NCI-H2029 treated with DMSO at 0.1 percent for 48 hours (cell line): ENCODE data around the gene MAGOH.

ENCODE experiments used
- DNase-seq: peaks from one replicate; lab custom pipeline; 2025; lab: John Stamatoyannopoulos, UW

Gene MAGOH

GRCh38 chr1:53270873-53271272, 32.6 kb upstream of the MAGOH start:
- no peak for DNase-seq

- no peak for DNase-seq
Measured at GRCh38 chr1:53270107-53270506, 31.8 kb upstream of the MAGOH start.

DNA sequence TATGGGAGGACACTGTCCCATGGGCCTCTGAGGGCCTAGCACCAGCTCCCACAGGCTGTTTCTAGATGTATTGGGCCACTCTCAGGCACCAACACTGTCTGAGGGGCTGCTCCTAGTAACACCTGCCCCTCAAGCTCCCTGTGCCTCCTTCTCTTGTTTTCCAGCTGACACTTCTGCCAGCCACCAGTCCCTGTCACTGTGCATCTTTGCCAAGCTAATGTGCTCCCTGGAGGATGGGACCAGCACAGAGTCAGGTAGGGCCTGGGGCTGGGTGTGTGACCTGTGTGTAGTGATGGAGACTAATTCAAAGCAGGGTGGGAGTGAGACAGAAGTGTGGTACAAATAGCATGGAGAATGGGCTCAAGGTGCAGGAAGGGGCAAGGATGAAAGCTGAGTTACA, 29.4 kb upstream of the MAGOH start:
- DNase-seq: no peak

DNA sequence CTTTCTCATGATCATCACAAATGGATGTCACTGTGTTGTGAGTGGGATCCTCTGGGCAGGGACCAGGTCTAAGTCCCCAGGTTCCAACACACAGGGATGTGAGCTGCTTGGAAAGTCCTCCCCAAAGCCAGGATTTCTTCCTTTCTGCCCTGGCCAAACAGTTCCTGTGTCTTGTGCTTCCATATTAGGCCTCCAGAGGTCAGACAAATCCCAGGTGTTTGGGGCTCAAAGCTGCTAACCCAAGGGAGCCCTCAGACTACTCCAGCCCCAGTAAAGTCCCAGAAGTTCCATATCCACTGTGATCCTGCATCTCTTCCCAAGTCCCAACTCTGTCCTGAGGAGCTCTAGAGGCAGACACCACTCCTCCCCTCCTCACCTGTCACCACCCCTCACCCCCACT, 27.7 kb upstream of the MAGOH start:
- DNase-seq: no peak

GRCh38 chr1:53265581-53265980, 27.3 kb upstream of the MAGOH start:
- DNase-seq: no peak

DNA sequence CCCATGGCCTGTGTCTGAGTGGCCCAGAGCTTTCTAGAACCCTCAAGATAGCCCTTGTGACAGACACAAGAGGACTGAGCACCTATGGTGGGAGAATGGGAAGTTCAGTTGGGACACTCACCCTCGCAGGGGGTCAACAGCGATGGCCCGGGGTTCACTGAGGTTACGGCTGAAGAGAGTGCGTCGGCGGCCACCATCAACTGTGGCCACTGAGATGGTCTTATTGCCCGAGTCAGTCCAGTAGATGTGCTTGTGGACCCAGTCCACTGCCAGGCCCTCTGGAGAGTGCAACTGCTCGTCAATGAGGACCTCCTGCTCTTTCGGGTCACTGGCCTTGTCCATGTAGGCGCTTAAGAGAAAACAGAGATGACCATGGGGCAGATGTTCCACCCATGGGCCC, 25.7 kb upstream of the MAGOH start:
- no peak for DNase-seq

- DNase-seq: no peak
Measured at GRCh38 chr1:53262000-53262399, 23.7 kb upstream of the MAGOH start.

DNA sequence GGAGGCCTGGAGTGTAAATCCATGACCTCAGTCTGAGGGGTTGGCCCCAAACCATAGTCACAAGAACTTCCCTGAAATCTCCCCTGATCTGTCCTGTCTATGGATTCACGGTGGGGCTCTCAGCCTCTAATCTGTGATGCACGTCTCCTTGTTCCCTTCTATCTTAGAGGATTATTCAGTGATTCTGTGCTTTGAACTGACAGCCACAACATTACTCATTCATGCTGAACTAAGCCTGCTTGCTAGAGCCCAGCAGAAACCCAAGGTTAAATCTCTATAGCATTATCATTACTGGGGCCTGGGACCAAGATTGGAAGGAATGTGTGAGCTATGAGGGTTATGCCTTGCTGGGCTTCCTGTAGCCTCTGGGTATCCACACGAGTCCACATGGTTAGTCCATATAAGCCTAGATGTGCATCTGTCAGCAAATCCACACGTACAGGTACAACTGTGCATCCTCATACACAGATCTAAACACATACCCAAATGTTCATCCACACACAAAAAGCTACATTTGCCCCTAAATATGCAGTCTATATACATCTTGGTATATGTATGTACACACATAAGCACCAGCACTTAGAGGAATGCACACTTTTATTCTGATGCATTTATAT, 22.4 kb upstream of the MAGOH start:
- no peak for DNase-seq

- DNase-seq: no peak
Measured at GRCh38 chr1:53259932-53260331, 21.6 kb upstream of the MAGOH start.

DNA sequence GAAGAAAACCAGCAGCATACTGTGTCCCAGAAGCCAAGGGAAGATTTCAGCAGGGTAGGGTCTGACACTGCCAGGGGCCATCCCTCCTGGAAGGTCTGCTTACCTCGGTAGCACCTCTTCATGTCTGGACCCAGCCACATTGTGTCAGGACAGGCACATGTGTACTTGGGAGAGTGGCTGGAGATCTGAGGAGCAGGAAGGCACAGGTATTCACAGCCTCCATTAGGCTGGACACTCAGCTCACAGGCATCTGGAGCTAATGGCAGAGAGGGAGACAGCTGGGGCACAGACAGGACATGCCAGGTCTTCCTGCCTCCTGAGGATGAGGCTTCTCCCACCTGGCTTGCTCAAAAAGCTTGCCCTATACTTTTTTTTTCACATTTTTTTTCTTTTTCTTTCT, 19.9 kb upstream of the MAGOH start:
- no peak for DNase-seq

DNA sequence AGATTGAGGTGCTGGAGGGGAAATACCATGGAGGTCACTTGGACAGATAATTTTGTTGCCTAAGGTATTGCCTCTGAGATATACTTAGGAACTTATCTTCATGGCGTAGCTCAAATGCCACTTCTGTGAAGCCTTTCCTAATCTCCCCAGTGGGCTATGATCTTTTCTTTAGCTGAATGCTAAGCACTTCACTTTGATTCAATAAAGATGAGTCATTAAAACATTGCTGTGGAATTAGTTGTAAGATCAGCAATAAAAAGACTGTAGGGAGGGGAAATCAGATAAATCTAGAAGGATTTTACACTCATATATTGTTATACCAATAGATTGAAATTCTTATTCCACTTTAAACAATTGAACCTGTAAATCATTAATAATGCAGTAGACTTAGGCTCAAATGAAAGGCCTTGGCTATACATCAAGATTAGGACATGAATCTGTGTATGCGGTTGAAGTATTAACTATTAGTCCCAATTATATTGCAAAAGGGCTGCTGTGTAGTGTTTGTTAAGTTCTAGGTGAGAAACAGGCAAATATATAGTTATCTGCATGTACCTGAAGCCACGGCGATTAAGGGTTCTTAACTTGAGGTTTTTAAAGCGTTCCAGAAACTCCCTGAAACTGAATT, 19.2 kb upstream of the MAGOH start:
- DNase-seq: no peak

DNA sequence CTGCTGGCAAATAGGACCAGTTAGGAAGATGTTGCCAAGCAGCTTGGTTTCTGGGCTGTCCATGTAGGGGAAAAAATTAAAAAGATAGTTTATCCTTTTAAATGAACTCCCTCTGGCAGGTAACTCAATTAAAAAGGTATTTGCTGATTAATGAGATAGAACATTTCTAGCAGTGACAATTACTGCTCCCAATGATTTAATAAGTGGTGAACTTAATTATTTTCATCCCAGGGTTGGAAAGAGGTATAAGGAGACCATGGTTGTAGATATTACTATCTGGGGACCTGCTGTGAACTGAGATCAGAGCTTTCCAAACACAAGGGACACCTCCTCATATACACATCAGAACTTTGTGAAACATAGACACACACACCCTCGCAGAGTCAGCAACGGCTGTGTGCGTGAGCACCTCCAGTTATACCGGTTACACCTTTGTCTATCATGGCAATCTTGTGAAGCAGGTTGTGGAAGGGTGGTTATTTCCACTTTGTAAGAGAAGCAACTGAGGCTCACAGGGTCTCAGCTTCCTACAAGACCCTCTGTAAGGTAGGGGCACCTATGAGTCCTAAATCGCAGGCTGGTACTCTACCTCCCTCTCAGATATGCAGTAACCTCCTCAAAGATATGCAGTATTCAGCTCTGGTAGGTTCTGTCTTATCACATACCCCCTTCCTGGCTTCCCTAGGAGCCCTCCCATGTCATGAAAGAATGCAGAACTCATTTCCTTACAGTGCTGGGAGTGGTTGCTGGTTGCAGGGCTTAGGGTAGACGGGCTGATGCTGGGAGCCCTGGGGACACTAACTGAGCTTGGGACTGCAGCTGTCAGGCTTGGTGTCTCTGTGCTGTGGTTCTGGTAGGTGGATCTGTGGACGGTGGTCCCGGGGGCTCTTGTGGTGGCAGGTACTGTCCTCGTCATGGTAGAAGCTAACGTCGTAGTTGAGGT, 18.5 kb upstream of the MAGOH start:
- no peak for DNase-seq

GRCh38 chr1:53255031-53255430, 16.7 kb upstream of the MAGOH start:
- DNase-seq: no peak

- no peak for DNase-seq
Measured at GRCh38 chr1:53254011-53254640, 15.8 kb upstream of the MAGOH start.

DNA sequence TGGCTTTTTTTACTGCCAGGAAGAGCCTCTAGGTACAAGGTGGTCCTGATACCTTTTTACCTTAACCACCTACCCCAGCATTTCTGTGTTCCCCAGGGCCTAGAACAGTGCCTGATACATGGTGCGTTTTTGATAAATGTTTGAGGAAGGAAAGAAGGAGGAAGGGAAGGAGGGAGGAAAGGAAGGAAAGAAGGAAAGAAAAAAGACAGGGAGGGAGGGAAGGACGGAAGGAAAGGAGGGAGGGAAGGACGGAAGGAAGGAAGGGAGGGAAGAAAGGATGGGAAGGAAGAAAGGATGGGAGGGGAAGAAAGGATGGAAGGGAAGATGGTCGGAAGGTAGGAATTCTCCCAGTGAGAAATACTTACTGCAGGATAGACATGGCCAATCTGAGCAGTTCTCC, 12.0 kb upstream of the MAGOH start:
- no peak for DNase-seq

DNA sequence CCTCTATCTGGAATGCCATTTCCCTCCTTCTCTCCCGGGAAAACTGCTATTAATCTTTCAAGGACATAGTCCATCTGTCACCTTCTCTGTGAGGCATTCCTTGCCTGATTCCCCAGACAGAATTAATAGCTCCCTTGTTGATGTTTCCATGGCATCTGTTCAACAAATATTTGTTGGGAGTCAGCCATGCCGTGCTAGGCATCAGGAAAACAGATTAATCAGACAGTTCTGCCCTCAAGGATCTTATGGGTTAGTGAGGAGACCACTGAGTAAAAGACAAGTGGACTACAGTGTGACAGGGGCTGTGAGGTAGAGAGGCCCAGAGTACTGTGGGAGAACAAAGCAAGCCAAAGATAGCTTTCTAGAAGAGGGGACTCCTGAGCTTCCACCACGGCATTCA, 11.4 kb upstream of the MAGOH start:
- DNase-seq: no peak

DNA sequence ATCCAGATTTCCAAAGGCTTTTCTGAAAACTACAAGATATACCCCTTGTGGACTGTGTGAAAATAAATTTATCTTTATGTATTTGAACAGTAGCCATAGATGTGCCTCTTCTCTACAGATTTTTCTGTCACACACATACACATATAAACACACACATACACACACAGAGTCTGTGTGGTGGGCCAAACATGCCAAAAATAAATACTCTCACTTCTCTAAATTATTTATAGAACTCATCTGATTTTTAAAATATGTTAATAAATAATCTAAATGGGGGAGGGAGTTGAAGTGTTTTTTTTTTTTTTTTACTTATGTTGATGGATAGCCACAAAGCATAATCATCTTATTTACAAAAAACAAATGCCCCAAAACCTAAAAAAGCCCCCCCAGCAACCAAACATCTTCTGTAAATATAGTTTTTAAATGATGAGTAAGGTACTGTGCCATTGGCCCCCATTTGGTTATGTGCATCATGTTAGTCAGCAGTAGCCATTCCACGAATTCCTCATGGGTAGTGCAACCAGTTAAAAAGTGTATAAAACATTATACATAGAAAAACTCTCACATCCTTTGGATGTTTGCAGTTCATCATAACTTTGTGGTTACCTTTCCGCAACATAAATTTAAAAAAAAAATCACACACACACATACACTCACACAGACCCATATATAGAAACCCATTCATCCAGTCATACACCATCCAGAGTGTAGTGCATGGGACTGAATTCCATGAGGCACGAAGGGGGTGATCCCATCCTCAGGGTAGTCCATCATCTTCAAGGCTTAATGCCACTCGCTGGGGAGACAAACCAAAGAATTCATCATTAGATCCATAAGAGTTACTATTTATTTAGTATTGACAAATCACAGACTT, 8.2 kb upstream of the MAGOH start:
- DNase-seq: no peak

DNA sequence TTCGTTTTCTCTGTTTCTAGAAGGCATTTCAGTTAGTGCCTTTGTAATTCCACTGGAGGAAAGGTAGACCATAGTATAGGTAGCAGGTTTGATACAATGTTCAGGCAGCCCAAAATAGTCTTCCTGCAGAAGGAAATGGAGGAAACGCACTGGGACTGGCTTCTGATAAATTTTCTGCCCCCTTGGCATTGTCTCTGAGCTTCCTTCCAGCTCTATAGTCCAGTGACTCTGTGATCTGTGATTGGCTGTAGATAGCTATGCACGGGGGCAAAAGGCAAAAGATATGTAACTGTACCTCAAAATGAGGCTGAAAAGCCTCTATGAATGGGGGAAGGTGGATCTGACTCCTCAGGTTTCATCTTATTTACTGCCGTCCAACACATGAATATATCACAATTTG, 5.8 kb upstream of the MAGOH start:
- no peak for DNase-seq

DNA sequence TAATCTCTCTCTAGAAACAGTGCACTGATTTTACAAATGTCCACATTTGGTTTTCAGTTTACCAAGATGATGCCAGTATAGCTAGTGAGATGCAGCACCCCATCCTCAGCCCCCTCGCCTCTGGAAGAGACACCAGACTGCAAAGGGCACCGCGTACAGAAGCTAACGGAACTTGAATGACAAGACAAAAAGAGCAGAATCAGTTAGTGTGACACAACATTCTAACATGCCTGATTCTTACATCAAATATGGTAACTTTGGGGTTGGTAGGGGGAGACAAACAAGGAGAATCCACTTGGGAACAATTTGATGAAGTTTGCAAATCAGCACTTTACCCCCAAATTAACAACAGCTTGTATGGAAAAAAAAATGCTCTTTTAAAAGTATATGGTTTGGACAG, 4.1 kb upstream of the MAGOH start:
- no peak for DNase-seq

- DNase-seq: no peak
Measured at GRCh38 chr1:53241828-53242227, 3.5 kb upstream of the MAGOH start.

DNA sequence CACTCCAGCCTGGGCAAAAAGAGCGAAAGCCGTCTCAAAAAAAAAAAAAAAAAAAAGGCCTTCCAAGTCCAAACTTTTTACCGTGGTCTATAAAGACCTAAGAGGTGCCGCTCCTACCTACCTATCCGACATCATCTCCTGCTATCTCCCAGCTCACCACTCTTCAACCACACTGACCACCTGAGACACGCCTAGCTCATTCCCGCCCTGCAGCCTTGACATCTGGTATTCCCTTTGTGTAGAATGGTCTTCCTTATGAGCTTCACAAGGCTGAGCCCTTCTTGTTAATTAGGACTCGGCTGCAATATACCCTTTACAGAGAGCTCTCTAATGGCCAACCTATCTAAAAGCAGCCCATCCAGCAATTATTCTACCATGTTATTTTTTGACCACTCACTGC, 680 bp downstream of the MAGOH start:
- no peak for DNase-seq

DNA sequence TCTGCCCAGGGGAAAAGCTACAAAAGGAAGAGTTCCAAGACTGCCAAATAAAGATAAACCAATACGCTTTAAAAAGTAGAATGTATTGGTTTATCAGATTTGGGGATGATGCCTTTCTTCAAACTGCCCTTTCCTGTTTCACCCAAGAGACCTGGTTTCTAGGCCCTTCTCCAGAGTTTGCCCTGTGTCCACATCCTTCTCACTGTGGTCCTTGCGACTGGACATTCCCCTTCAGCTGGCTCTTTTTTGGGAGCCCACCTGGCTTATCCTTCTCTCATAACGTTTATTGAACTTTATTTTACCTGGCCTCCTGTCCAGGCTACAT, 17.4 kb downstream of the MAGOH start:
- no peak for DNase-seq
